B cell (primary cell): ENCODE results near the gene NDUFS3. TPM values are rescaled to one million over a fixed set of nuclear protein-coding genes. Genes with fewer than 3 reads are reported as not detected.
"Not testable (repeated sequence)": the region's sequence is repeated elsewhere in the genome, so short reads cannot be mapped to it uniquely, and the experiment has no call there.

ENCODE experiments used
- ATAC-seq: fragments of 200-7000 bp; cut with Tn5 transposase; one replicate; pipeline ENCODE4 v1.10.0; 2021; ENCODE audit warnings: low read depth, mild to moderate bottlenecking, moderate number of reproducible peaks, moderate library complexity
- CTCF ChIA-PET: fragments of 350-600 bp; sonication (Branson Sonifier 250); formaldehyde crosslinking; loops from one replicate; lab custom pipeline; 2021; ENCODE audit warnings: antibody characterized with exemption, inconsistent platforms; lab: Charles Lee
- POLR2A ChIA-PET: fragments of 350-600 bp; sonication (Branson Sonifier 250); formaldehyde crosslinking; loops from one replicate; lab custom pipeline; 2021; ENCODE audit warnings: antibody characterized with exemption; lab: Charles Lee
- DNase-seq: peaks from one replicate; pipeline ENCODE4 v3.0.0; 2013
- H2AFZ ChIP-seq: 2 replicates; pipeline ENCODE4 v1.6.1; 2012; ENCODE audit warnings: mild to moderate bottlenecking, low read depth, low read length; ENCODE audit not compliant: insufficient read depth, poor library complexity, severe bottlenecking
- H3K27ac ChIP-seq, 2 donors: 1 replicate in 1 of 2; 2 replicates in 1 of 2; pipeline ENCODE4 v1.5.1; 2012 to 2013; ENCODE audit warnings: low read length in 2 of 2, mild to moderate bottlenecking in 2 of 2, moderate library complexity in 1 of 2
- H3K27me3 ChIP-seq, 4 experiments: fragments of 200-600 bp in 1 of 4; sonication (generic) in 1 of 4; replicated peaks in 1 of 4; 1 replicate in 2 of 4; 2 replicates in 2 of 4; pipeline versions ENCODE4 v1.6.1 to v1.7.0; 2013 to 2016; ENCODE audit warnings: low read length in 3 of 4, mild to moderate bottlenecking in 2 of 4, mixed read lengths in 1 of 4, moderate library complexity in 1 of 4; ENCODE audit not compliant: insufficient read depth in 4 of 4, control insufficient read depth in 3 of 4; ENCODE audit errors: control extremely low read depth in 1 of 4
- H3K36me3 ChIP-seq, 2 experiments: replicated peaks in 1 of 2; 1 replicate in 1 of 2; 2 replicates in 1 of 2; pipeline versions ENCODE4 v1.6.1 to v1.7.1; 2013; ENCODE audit warnings: low read length in 1 of 2; ENCODE audit not compliant: insufficient read depth in 2 of 2, control insufficient read depth in 1 of 2; ENCODE audit errors: control extremely low read depth in 1 of 2, extremely low read depth in 1 of 2
- H3K4me1 ChIP-seq, 2 donors: fragments of 200-600 bp in 1 of 2; sonication (generic) in 1 of 2; 1 replicate in 1 of 2; 2 replicates in 1 of 2; pipeline versions ENCODE4 v1.5.1 to v1.6.1; 2013 to 2017; ENCODE audit warnings: low read length in 2 of 2; ENCODE audit not compliant: control insufficient read depth in 2 of 2, insufficient read depth in 2 of 2
- H3K4me2 ChIP-seq: replicated peaks from 2 replicates; pipeline ENCODE3; 2012; ENCODE audit warnings: mild to moderate bottlenecking, low read depth, low read length; ENCODE audit not compliant: poor library complexity, severe bottlenecking
- H3K4me3 ChIP-seq, 5 experiments: fragments of 200-600 bp in 1 of 5; sonication (generic) in 1 of 5; 1 replicate in 3 of 5; 2 replicates in 2 of 5; pipeline versions ENCODE4 v1.5.1 to v1.7.0; 2011 to 2016; ENCODE audit warnings: low read length in 4 of 5, mild to moderate bottlenecking in 4 of 5, low read depth in 2 of 5, control low read depth in 1 of 5, moderate library complexity in 1 of 5; ENCODE audit not compliant: insufficient read depth in 1 of 5; ENCODE audit errors: control extremely low read depth in 1 of 5, extremely low read depth in 1 of 5
- H3K79me2 ChIP-seq: fragments of 200-600 bp; sonication (generic); one replicate; pipeline ENCODE4 v1.6.0; 2016; ENCODE audit warnings: low read length; ENCODE audit not compliant: control insufficient read depth, insufficient read depth
- H3K9ac ChIP-seq: fragments of 200-600 bp; sonication (generic); 2 replicates; pipeline ENCODE4 v1.6.1; 2017; ENCODE audit warnings: mild to moderate bottlenecking, low read length, moderate library complexity
- H3K9me3 ChIP-seq, 3 donors: one replicate each; pipeline versions ENCODE4 v1.6.1 to v1.7.1; 2013; ENCODE audit warnings: low read length in 2 of 3; ENCODE audit not compliant: control insufficient read depth in 2 of 3, insufficient read depth in 1 of 3; ENCODE audit errors: control extremely low read depth in 1 of 3
- H4K20me1 ChIP-seq: 2 replicates; pipeline ENCODE4 v1.6.0; 2012; ENCODE audit warnings: mild to moderate bottlenecking, low read length; ENCODE audit not compliant: insufficient read depth, control insufficient read depth, poor library complexity, severe bottlenecking
- H3K27ac Mint-ChIP-seq: one replicate; pipeline ENCODE4 v1.8.0; 2021; ENCODE audit warnings: mixed read lengths
- H3K27me3 Mint-ChIP-seq: one replicate; pipeline ENCODE4 v1.8.0; 2021; ENCODE audit warnings: mixed read lengths
- H3K4me1 Mint-ChIP-seq: one replicate; pipeline ENCODE4 v1.8.0; 2021; ENCODE audit warnings: mixed read lengths
- H3K4me3 Mint-ChIP-seq: one replicate; pipeline ENCODE4 v1.8.0; 2021; ENCODE audit warnings: mixed read lengths
- H3K9me3 Mint-ChIP-seq: one replicate; pipeline ENCODE4 v1.8.0; 2022; ENCODE audit warnings: mixed read lengths; ENCODE audit not compliant: insufficient read depth
- EZH2 ChIP-seq: IDR thresholded peaks from 2 replicates; pipeline ENCODE4 v1.6.1; 2012; ENCODE audit warnings: borderline replicate concordance, low read depth, mild to moderate bottlenecking, moderate library complexity, low read length; ENCODE audit not compliant: insufficient read depth, poor library complexity, severe bottlenecking
- WGBS: methylation state at CpG from one replicate; pipeline ENCODE4 v1.1.5; 2013; ENCODE audit warnings: missing lambda C conversion rate; ENCODE audit not compliant: insufficient coverage; 5-methylcytosine and 5-hydroxymethylcytosine counted together
- intact Hi-C: fragments of 100-400 bp; cut with micrococcal nuclease; formaldehyde crosslinking; loops from one replicate; pipeline ENCODE4 v1.10.0; 2022
- polyA plus RNA-seq: library from polyadenylated mRNA; depleted of rRNA; stranded (reverse); fragments of >200 nt; gene quantifications from 2 replicates; pipeline ENCODE4 v1.2.3, GENCODE V29; 2012
- total RNA-seq, 2 donors: library from RNA; stranded (reverse); fragments of 120-200 nt in 1 of 2; gene quantifications; 1 replicate in 1 of 2; 2 replicates in 1 of 2; pipeline versions ENCODE4 v1.2.3 to v1.2.4, GENCODE V29; 2013 to 2022
- TF ChIP-seq, protein P1 (sequence below): fragments of 200-600 bp; IDR thresholded peaks from one replicate; pipeline ENCODE4 v1.8.0; 2022; ENCODE audit warnings: antibody characterized with exemption, mild to moderate bottlenecking

NDUFS3 gene
- total and polyA plus RNA-seq, 2 donors (not counting 1 experiment from before 2014, with no cell fraction given) = 78.5 to 79.5 TPM

- peak overlapping the region; percentile 83 for H3K4me3 Mint-ChIP-seq
- Histone ChIP-seq H3K4me2 (peak overlapping the region; percentile 99), H3K79me2 (peaks cover 55% of the 10 kb centered on the region), H3K4me1 (peaks cover 8 to 17% of the 10 kb centered on the region in 2 donors)
- ATAC-seq, H3K27me3 Mint-ChIP-seq, H3K36me3 ChIP-seq, H3K4me3 ChIP-seq, H4K20me1 ChIP-seq, H3K9me3 ChIP-seq, H3K27me3 ChIP-seq, H3K9me3 Mint-ChIP-seq, H3K27ac ChIP-seq, H2AFZ ChIP-seq, H3K9ac ChIP-seq, DNase-seq: not testable (repeated sequence)
- peaks cover 20% of the 10 kb centered on the region for H3K4me1 Mint-ChIP-seq
- ChIA-PET POLR2A (interaction anchor here (0.6 to 1.2 kb wide), 2 partner anchors 11 to 137 kb away, joined by 3 to 4 read pairs; partner anchors contain the start of gene CELF1), CTCF (interaction anchor here (0.5 to 2.5 kb wide), 2 partner anchors 11 to 490 kb away, joined by 3 to 19 read pairs; partner anchors contain the start of gene CELF1)
- 93% methylated on average over 6 of the region's 10 CpGs for WGBS
- H3K27ac Mint-ChIP-seq = peak overlapping the region; percentile 37
- intact Hi-C loops = loop anchor here (2.0 kb wide), 1 partner anchor 14 kb away; the partner anchor contains the start of genes KBTBD4 and NDUFS3
Observed at GRCh38 chr11:47564366-47564765, 14.5 kb upstream of the NDUFS3 start.

DNA sequence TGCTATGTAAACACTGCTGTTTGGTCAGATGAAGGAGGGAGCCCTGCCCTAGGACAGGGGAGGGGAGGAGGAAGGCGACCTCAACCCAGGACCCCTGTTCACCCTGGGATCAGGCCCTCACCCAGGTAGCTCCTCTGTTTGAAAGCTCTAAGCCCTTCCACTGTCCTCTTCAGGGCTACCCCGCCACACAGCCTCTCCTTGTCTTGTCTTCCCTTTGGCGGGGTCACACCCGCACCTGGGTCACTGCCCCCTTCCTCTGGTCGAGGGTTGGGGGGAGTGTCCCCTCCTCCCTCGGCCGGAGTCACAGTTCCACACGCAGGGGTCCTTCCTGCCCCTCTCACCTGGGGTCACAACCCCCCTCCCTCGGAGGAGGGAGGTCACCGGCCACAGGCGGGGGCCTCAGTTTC, 13.9 kb upstream of the NDUFS3 start:
- H3K36me3 ChIP-seq = peaks cover 0 to 6% of the 10 kb centered on the region in 2 experiments
- no peaks in the 10 kb centered on the region for H3K9me3 ChIP-seq
- H4K20me1 ChIP-seq = no peaks in the 10 kb centered on the region
- TF ChIP-seq, protein P1, sequence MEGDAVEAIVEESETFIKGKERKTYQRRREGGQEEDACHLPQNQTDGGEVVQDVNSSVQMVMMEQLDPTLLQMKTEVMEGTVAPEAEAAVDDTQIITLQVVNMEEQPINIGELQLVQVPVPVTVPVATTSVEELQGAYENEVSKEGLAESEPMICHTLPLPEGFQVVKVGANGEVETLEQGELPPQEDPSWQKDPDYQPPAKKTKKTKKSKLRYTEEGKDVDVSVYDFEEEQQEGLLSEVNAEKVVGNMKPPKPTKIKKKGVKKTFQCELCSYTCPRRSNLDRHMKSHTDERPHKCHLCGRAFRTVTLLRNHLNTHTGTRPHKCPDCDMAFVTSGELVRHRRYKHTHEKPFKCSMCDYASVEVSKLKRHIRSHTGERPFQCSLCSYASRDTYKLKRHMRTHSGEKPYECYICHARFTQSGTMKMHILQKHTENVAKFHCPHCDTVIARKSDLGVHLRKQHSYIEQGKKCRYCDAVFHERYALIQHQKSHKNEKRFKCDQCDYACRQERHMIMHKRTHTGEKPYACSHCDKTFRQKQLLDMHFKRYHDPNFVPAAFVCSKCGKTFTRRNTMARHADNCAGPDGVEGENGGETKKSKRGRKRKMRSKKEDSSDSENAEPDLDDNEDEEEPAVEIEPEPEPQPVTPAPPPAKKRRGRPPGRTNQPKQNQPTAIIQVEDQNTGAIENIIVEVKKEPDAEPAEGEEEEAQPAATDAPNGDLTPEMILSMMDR = no peak
- TF ChIP-seq EZH2 = no peak
- DNase-seq = no peak
- peaks cover 8 to 17% of the 10 kb centered on the region in 2 donors for H3K4me1 ChIP-seq
- Mint-ChIP-seq H3K4me1 (peaks cover 20% of the 10 kb centered on the region), H3K9me3 (no peaks in the 10 kb centered on the region), H3K27ac (peak overlapping the region; percentile 87), H3K4me3 (peak overlapping the region; percentile 83), H3K27me3 (no peaks in the 10 kb centered on the region)
- H2AFZ ChIP-seq = peak overlapping the region; percentile 99
- H3K27me3 ChIP-seq = no peaks in the 10 kb centered on the region
- POLR2A ChIA-PET = interaction anchor here (0.5 to 1.9 kb wide), 4 partner anchors 12 to 137 kb away, joined by 3 to 18 read pairs (median 4); partner anchors contain the start of genes CELF1, KBTBD4 and NDUFS3
- peak overlapping the region; percentile 99 for H3K4me2 ChIP-seq
- intact Hi-C loops = loop anchor here (1.0 to 2.0 kb wide), 2 partner anchors 12 to 14 kb away; partner anchors contain the start of genes CELF1, KBTBD4 and NDUFS3
- WGBS = 1% methylated on average over 7 of the region's 11 CpGs
- peaks cover 61% of the 10 kb centered on the region for H3K79me2 ChIP-seq
- peak overlapping the region; percentile 81 to 89 for H3K27ac ChIP-seq
- CTCF ChIA-PET = interaction anchor here (0.5 to 2.5 kb wide), 3 partner anchors 11 to 489 kb away, joined by 3 to 19 read pairs (median 7); partner anchors contain the start of genes CELF1 and KBTBD4
- ATAC-seq = peak; percentile 7
- H3K9ac ChIP-seq = peak overlapping the region; percentile 97
- peak overlapping the region in 4 of 5 experiments; percentile 82 to 90 (median 86) for H3K4me3 ChIP-seq
